NCI-H2081 treated with DMSO at 0.1 percent for 48 hours (cell line): ENCODE results near the gene RFX2.
"Not testable (repeated sequence)": the region's sequence is repeated elsewhere in the genome, so short reads cannot be mapped to it uniquely, and the experiment has no call there.

Experiments
- DNase-seq: peaks from one replicate; lab custom pipeline; 2025; lab: John Stamatoyannopoulos, UW

Gene RFX2

DNA sequence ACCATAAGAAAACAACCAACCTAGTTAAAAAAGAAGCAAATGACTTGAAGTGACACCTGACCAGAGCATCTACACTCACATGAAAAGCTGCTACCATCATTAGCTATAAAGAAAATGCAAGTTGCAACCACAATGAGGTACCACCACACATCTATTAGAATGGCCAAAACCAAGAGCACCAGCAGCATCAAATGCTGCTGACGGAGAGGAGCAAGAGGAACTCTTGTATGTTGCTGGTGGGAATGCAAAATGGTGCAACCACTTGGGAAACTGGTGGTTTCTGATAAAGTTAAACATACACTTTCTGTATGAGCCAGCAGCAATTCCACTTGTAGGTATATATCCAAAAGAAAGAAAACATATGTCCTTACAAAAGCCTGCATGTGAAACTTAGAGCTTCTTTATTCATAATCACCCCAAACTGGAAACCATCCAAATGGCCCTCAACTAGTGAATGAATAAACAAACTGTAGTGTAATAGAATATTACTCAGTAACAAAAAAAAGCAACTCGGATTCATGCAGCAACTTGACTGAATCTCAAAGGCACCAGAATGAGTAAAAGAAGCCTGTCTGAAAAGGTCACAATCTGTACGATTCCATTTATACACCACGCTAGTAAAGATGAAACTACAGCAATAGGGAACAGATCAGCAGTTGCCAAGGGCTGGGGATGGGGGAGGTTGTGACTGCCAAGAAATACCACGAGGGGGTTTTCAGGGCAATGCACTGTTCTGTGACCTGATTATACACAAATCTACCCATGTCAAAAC, 71.5 kb downstream of the RFX2 start:
- DNase-seq: no peak

DNA sequence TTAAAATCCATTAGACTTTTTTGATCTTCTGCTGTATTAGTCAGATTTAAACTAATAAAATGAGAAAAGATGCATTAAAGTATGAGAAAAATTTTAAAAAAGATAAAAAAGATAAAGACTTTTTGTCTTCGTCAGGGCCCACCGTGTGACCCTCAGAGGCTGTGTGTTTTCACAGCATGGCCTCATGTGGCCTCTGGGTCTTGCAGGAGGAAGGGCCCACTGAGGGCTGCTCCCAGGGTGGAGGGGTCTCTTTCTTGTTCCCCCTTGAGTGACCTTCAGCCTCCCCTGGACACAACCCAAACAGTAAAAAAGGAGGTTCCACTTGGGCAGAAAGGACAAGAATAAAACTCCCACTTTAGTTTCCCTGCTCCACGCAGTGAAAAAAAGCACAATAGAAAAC, 75.3 kb downstream of the RFX2 start:
- DNase-seq: no peak

GRCh38 chr19:6034512-6034911, 75.8 kb downstream of the RFX2 start:
- no peak for DNase-seq

GRCh38 chr19:6033744-6034264, 76.5 kb downstream of the RFX2 start:
- no peak for DNase-seq

DNA sequence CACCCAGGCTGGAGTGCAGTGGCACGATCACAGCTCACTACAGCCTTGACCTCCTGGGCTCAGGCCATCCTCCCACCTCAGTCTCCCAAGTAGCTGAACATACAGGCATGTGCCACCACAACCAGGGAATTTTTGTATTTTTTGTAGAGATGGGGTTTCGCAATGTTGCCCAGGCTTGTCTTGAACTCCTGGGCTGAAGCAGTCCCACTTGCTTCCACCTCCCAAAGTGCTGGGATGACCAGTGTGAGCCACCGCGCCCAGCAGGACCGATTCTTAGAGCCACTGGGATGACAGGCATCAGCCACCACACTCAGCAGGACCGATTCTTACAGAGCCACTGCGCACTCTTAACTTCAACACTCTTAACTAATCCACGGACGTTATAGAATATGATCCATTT, 77.5 kb downstream of the RFX2 start:
- no peak for DNase-seq

DNA sequence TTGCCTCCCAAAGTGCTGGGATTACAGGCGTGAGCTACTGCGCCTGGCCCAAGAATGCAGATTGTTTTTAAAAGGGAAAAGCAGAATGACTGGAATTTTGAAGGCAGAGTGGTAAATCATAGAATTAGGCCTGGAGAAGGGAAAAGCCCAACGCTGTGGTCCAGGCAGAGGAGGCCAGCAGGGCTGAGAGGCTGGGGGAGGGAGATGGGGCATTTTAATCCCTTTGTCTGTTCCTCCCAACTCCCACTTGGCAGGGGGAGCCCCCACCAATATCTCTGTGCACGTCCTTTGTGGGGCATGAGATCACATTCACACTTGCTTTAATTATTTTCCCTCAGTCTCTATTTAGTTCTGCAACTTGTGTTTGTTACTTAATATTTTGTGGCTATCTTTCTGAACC, 77.9 kb downstream of the RFX2 start:
- no peak for DNase-seq

DNA sequence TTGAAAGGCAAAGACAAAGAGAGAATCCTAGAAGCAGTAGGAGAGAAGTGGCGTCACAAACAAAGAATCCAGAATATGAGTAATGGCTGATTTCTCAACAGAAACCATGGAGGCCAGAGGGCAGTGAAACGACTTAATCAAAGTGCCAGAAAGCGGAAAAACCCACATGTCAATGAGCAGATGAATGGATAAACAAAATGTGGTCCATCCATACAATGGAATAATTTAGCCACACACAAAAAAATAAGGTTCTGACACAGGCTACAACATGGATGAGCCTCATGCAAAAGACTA, 80.1 kb downstream of the RFX2 start:
- DNase-seq: no peak

DNA sequence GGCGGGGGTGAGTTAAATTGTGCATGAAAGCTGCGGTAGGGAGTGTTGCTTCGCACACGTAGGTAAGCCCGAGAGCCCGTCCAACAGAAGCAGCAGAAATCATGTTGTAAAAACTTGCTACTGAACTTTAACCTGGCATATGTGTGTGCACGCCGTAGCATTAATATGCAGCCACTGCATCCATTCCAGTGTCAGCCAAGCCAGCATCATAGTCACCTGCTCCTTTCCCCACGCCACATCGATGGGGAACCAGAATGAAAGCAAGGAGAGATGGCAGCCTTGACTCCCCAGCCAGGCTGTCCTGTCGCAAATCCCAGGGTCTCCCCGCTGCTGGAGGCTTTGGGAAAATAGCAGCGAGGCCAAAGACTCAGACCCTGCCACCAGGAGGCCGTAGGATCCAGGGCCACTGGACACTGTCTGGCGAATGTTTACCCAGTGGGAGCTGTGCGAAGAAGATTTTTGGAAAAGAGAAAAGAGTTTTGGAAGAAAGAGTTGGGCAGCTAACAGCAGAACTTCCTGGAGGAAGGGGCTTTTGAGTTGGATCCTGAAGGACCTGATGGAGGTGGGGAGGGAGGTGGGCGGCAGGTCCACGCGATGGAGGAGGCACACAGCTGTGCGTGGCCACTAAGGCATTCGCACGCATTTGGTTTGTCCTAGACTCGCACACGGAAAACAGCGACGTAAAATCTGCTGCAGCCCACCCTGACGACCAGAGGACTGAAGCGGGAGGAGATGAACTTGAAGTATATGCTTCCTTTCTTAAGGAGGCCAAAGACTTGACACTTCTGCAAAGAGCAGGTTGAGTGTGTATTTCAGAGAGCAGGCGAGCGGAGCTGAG, 83.7 kb downstream of the RFX2 start:
- no peak for DNase-seq

DNA sequence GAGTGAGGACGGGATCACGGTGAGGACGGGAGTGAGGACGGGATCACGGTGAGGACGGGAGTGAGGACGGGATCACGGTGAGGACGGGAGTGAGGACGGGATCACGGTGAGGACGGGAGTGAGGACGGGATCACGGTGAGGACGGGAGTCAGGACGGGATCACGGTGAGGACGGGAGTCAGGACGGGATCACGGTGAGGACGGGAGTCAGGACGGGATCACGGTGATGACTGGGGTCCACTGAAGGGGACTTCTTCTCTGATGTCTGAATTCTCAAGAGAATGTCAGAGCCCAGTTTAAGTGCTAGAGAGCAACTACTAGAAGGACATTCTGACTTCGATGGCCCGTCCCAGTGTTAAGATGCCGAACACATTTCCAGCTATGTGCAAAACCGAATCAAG, 85.5 kb downstream of the RFX2 start:
- not testable (repeated sequence) for DNase-seq

DNA sequence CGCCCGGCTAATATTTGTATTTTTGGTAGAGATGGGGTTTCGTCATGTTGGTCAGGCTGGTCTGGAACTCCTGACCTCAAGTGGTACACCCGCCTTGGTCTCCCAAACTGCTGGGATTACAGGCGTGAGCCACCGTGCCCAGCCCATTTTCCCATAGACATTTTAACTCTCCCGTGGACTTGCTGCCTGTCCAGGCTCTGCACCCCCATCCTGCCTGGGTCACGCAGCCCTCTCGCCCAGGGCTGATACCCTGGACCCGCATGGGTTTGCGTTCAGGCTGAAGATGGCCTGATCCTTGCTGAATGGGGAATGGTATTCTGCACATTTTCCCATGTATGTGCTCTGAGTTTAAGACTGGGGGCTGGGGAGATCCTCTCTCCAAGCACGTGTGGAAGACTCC, 86.4 kb downstream of the RFX2 start:
- no peak for DNase-seq

DNA sequence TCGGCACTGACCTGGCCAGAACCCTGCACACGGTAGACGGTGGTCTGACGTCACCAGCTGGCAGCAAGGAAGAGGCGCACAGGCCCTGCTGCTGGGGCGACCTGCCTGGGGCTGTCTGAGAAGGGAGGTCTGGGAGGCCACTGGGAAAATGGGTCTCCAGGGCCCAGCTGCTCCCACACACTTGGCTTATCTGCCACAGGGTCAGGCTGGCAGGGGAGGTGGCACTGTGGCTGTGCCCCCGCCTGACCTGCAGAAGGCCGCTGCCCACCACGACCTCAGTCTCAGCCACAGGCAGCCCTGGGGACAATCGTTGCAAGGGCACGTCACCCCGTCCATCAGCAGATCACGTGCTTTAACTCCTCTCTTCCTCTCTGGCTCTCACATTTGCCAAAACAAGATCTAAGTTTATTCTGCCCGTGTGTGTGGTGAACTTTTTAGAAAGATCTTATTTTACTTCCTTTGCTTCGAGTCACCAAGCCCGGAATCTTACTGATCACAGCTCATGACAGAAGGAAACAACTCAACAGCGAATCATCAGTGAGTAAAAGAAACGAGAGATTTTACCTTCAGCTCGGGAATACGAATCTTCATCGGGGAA, 87.1 kb downstream of the RFX2 start:
- no peak for DNase-seq

DNA sequence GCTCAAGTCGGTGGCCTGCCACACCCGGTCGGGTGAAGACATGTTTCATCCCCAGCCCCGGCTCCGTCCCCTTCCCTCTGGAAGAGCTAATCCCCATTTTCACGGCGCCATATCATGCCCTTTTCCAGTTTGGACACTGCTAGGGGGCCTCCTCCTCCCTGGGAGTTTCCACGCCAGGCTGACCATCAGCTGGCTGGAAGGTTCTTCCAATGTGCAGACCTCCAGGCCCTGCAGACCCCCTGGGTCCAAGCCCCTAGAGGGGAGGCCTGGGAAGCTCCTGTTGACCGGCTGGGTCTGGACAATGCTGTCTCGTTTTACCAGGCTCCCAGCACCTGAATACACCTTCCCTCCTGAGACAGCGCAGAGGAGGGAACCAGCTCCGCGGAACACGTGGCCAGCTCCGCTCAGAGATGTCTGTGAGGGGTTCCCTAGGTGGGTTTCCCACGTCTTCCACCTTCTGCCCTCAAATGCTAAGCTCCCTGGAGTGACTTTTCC, 87.7 kb downstream of the RFX2 start:
- no peak for DNase-seq

GRCh38 chr19:6021878-6022569, 88.3 kb downstream of the RFX2 start:
- DNase-seq: peak; percentile 2

DNA sequence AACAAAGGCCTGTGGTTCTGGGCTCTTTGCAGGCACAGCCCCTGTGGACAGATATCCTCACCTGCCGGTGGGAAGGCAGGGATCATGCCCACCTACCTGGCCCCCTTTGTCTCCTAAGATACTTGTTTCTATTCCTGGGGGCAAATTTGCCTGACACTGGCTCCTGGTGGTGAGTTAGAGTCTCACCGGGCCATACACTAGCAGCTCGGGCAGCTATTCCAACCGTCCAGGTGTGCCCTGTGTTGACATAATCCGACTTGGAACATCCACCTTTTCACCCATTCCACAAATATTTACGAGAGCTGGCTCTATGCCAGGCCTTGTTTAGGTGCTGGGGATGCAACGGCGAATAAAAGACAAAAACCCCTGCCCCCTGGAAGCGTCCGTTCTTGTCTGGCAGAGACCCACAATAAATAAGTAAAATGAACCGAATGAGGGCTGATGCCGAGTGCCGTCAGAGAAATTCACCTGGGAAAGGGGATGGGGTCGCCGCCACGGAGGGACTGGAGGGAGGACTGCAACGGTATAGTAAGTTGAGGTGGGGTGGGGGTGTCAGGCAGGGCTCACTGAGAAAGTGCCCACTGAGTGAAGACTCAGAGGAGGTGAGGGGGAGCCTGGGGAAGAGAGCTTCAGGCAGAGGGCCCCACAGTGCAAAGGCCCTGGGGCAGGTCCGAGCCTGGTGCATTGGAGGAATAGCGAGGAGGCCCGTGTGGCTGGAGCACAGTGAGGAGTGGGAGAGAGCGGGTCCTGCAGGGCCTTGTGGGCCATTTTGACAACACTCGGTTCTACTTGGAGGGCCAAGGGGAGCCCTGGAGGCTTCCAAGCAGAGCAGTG, 89.1 kb downstream of the RFX2 start:
- peak; percentile 54 for DNase-seq

DNA sequence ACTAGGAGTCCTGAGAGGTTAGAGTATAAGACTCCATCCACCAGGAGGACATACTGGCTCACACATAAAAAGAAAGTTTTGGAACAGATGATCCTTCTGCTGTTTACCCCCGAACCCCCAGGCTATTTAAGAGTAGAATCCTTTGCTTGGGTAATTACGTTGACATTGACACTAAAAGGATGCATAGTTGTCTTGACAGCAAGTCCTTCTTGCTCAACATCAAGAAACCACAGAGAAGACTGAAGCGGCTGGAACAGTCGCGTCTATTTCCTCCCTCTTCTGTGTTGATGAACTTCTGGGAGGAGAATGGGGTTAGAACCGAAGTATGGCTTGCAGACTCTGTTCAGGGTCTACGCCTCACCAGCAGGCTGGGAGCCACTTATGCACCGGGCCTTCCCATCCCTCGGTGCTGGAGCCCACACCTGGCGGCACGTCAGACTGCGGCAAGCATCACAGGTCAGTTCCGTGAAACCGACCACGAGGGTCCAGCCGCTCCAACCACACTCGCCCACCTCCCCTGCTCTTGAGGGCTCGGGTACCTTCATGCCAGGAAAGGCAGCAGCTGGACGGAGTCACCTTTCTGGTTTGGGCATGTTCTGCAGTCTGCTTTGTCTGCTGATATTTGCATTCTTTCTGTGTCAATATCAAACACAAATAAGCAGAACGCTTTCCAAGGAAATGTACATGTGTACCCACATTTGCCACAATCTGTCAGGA, 90.0 kb downstream of the RFX2 start:
- DNase-seq: peak; percentile 71

DNA sequence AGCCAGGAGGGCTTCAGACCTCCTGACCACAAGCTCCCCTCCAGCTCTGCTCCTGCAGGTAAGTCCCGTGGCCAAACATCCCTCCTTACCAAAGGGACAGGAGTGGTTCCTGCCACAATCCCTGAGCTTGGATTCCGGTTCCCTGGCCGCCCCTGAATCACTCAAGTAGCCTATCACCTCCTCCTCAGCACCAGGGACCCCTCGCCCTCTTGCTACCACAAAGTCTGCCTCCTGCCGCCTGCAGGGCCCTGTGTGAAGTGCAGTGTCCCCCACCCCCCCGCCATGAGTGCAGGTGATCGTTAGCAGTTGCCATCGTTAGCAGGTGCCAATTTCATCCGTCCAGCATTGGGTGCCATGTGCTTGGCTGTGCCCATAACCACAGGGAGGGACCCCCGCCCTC, 91.5 kb downstream of the RFX2 start:
- no peak for DNase-seq

DNA sequence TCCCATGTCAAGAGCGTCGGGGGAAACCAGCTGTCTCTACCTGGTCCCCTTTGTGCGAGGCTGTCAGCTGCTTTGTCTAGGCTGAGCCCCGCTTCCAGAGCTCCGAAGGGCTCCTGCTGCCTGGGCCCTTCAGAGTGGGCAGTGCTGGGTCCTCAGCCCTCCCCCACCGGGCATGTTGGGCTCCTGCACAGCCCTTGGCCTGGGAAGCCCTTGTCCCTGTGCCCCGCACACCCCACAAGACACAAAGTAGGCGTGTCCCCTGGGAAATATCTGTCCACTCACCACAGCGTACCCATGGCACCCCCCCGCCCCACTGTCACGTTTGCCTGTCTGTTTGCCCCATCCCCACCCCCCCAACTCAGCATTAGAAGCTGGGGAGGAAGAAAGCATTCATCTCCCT, 92.7 kb downstream of the RFX2 start:
- DNase-seq: no peak

- no peak for DNase-seq
These were observed 94.3 kb downstream of the RFX2 start for GRCh38 chr19:6015841-6016545.

DNA sequence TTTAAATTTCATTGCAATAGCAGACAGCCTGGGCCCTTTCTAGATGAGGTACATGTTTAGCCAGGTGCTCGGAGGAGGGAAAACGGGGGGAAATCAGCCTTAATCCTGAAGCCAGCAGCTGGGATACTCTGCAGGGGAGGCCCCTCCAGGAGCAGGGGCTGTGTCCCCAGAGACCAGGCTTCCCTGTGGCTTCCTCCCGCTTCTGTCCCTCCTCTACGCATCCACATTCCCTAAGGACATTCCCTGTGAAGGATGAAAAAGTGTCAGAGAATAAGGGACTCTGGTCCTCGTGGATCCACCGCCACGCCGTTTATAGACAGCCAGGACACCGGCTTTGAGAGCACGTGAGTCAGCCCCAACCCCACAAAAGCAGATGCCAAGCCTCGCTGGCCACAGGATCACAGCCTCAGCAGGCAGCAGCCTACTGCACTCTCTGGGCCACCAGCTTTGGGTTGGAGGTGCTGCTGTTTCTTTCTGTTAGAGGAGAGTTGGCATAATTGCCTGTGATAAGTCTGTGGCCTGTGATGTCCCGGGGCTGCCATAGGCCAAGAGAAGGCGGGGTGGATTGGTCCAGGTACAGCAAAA, 95.7 kb downstream of the RFX2 start:
- DNase-seq: no peak
